GM19023 (cell line): ENCODE measurements around the gene NAP1L5.

Experiments used
- ATAC-seq: cut with Tn5 transposase; IDR thresholded peaks from one replicate; pipeline ENCODE4 v1.9.1; 2021; ENCODE audit warnings: mild to moderate bottlenecking, moderate library complexity; ENCODE audit not compliant: unreplicated experiment

NAP1L5 gene

GRCh38 chr4:88661739-88662138 is 35.9 kb downstream of the NAP1L5 start:
- ATAC-seq: no peak

- ATAC-seq: no peak
Measured at GRCh38 chr4:88660446-88661294, 37.0 kb downstream of the NAP1L5 start.

GRCh38 chr4:88659890-88660208 is 37.8 kb downstream of the NAP1L5 start:
- ATAC-seq: no peak

GRCh38 chr4:88659055-88659889 is 38.4 kb downstream of the NAP1L5 start:
- ATAC-seq: peak; percentile 93

GRCh38 chr4:88655226-88655625 is 42.4 kb downstream of the NAP1L5 start:
- ATAC-seq: no peak

GRCh38 chr4:88653371-88653946 is 44.2 kb downstream of the NAP1L5 start:
- no peak for ATAC-seq

- ATAC-seq: no peak
Measured at GRCh38 chr4:88649716-88650115, 47.9 kb downstream of the NAP1L5 start.

- ATAC-seq: no peak
Measured at GRCh38 chr4:88646528-88647280, 50.9 kb downstream of the NAP1L5 start.

GRCh38 chr4:88645994-88646393 is 51.6 kb downstream of the NAP1L5 start:
- no peak for ATAC-seq
